Inflammatory macrophage treated with lipopolysaccharide for 4 hours (primary cell): ENCODE measurements around the gene ASIC4.
A peak's percentile ranks its signal among the peaks of the same experiment; 100 is the strongest.

ENCODE experiments used
- DNase-seq: peaks from one replicate; pipeline ENCODE4 v3.0.0-alpha.2; 2020

Gene ASIC4, protein sequence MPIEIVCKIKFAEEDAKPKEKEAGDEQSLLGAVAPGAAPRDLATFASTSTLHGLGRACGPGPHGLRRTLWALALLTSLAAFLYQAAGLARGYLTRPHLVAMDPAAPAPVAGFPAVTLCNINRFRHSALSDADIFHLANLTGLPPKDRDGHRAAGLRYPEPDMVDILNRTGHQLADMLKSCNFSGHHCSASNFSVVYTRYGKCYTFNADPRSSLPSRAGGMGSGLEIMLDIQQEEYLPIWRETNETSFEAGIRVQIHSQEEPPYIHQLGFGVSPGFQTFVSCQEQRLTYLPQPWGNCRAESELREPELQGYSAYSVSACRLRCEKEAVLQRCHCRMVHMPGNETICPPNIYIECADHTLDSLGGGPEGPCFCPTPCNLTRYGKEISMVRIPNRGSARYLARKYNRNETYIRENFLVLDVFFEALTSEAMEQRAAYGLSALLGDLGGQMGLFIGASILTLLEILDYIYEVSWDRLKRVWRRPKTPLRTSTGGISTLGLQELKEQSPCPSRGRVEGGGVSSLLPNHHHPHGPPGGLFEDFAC

GRCh38 chr2:219514196-219514761 is at the start of gene ASIC4:
Gene ASIC4, plus strand, starts transcription at chr2:219514482. Its CDS starts 243 bp downstream, at chr2:219514725.
- DNase-seq: no peak

DNA sequence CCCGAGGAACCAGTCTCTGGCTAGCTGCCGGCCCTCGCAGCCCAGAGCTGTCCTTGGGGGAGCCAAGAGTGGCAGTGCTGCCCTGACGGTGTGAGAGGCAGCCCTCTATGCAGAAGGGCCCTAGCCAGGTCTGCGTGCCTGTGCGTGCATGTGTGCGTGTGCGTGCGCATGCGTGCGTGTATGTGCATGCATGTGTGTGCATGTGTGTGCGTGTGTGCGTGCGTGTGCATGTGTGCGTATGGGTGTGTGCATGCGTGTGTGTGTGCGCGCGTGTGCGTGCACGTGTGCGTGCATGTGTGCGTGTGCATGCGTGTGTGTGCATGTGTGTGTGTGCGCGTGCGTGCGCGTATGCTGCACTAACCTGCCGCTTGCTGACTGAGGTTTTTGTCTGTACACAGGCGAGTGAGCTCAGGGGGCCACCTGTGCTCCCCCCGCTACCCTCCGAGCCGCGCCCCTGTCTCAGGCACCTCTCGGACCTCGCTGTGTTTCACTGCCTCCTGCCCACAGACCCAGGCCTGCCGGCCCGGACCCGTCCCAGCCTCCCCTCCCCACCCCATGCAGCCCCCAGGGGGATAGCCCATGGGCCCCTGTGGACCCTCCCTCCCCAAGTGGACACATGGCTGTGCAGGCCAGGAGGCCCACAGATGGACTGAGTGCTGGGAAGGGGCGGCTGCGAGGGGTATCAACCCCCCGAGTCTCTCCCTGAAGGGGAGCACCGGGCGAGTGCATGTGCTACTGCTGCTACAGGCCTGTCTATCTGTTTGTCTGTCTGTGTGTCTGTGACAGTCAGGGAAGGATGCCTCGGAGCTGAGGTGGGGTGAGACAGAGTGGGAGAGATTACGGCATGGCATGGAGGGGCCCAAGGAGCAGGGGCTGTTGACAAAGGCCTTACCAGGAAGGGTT is 48.4 kb upstream of the ASIC4 start:
- DNase-seq: no peak

DNA sequence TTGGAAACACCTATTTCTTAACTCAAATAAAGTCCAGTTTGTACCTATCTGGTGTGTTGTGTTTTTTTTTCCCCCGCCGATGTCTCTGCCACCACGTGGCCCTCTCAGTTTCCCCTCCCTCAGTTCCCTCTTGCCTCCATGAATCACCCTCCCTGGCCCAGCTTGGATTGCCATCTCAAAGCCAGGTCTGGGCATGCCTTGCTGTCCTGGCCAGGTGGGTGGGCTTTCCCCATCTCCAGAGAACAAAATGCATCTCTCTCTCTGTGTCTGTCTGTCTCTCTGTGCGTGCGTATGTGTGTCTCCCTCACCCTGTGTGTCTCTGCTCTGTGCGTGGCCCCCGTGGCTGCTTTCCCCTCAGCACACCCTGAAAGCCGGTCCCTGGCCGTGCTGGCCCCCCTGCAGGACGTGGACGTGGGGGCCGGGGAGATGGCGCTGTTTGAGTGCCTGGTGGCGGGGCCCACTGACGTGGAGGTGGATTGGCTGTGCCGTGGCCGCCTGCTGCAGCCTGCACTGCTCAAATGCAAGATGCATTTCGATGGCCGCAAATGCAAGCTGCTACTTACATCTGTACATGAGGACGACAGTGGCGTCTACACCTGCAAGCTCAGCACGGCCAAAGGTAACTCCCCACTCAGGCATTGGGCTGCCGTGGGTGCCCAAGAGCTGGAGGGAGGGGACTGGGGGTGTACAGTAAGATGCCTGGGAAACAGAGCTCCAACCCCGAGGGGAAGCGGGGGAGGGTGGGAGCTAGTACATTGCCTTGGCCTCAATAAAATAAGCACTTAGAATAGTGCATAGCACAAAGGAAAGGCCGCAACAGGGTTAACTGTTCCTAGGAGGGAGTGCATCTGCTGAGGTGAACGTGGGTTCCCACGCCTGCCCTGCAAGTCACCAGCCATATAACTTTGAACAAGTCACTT is 47.2 kb upstream of the ASIC4 start:
- no peak for DNase-seq

GRCh38 chr2:219467736-219468075 is 46.6 kb upstream of the ASIC4 start:
- DNase-seq: no peak

DNA sequence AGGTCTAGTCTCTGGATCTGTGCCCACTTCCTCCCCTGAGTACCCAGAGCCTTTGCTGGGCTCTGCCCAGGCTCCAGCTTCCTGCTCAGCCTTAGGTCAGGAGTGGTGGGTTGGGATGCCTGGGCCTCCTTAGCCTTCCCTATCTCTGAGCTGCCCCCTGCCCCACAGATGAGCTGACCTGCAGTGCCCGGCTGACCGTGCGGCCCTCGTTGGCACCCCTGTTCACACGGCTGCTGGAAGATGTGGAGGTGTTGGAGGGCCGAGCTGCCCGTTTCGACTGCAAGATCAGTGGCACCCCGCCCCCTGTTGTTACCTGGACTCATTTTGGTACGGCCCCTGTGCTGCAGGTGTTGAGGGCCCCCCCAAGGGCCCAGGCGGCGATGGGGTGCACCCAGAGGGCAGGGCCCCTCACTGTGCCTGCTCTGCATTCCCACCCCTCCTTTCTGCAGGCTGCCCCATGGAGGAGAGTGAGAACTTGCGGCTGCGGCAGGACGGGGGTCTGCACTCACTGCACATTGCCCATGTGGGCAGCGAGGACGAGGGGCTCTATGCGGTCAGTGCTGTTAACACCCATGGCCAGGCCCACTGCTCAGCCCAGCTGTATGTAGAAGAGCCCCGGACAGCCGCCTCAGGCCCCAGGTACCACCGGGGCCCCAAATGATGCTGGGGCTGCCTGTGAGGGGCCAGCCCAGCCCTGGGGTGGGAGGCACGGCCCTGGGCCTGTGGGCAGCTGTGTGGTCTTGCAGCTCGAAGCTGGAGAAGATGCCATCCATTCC is 45.7 kb upstream of the ASIC4 start:
- DNase-seq: no peak

DNA sequence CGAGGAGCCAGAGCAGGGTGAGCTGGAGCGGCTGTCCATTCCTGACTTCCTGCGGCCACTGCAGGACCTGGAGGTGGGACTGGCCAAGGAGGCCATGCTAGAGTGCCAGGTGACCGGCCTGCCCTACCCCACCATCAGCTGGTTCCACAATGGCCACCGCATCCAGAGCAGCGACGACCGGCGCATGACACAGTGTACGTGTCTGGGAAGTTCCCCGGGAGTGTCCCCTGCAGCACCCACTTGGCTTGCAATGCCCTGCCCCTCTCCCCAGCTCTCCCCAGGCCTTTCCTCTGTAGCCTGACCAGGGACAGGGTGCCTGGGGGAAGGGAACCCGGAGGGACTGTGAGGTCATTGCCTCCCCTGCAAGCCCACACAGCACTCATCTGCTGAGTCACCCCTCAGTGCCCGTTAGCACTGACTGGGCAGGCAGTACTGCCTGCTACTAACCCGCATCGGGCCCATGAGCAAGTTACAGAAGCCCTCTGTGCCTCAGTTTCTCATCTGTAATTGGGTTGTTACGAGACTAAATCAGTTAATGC is 45.0 kb upstream of the ASIC4 start:
- peak; percentile 60 for DNase-seq

DNA sequence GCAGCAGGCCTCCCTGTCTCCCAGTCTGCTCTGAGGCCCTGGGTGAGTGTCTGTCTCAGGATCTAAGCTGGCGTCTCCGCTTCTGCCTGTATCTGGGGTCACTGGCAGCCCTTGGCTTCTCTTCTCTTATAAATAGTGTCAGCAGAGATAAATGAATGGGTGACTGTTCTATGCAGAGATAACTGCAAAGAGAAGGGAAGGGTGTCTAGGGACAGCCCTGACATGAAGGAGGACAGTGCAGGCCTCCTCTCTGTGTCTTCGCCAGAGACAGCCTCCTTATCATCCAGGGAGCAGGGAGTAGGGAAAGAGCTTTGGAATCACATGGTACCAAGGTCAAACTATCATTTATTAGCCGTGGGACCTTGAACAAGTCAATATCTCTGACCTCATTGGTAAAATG is 43.9 kb upstream of the ASIC4 start:
- DNase-seq: no peak

- DNase-seq: no peak
Observed at GRCh38 chr2:219471476-219472371, 42.6 kb upstream of the ASIC4 start.

- no peak for DNase-seq
Observed at GRCh38 chr2:219472629-219473187, 41.6 kb upstream of the ASIC4 start.

- DNase-seq: no peak
Observed at GRCh38 chr2:219473511-219473910, 40.8 kb upstream of the ASIC4 start.

GRCh38 chr2:219474285-219475060 is 39.8 kb upstream of the ASIC4 start:
- DNase-seq: no peak

DNA sequence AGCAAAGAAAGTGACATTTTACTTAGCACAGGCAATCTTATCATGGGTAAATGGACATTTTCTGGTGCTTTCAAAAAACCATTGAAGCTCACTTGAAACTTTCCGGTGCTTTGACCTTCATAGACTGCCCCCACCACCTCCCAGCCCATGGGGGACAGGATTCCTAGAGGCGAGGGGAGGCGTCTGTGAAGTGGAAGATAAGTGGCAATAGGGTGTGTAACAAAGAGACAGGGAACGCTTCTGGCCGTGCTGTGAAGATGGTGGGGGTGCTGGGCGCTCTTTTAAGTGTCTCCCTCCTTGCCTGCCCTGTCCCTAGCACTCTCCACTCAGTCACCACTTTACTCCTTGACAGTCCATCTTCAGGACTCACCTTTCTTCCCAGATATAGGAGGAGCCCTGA is 39.0 kb upstream of the ASIC4 start:
- DNase-seq: no peak

DNA sequence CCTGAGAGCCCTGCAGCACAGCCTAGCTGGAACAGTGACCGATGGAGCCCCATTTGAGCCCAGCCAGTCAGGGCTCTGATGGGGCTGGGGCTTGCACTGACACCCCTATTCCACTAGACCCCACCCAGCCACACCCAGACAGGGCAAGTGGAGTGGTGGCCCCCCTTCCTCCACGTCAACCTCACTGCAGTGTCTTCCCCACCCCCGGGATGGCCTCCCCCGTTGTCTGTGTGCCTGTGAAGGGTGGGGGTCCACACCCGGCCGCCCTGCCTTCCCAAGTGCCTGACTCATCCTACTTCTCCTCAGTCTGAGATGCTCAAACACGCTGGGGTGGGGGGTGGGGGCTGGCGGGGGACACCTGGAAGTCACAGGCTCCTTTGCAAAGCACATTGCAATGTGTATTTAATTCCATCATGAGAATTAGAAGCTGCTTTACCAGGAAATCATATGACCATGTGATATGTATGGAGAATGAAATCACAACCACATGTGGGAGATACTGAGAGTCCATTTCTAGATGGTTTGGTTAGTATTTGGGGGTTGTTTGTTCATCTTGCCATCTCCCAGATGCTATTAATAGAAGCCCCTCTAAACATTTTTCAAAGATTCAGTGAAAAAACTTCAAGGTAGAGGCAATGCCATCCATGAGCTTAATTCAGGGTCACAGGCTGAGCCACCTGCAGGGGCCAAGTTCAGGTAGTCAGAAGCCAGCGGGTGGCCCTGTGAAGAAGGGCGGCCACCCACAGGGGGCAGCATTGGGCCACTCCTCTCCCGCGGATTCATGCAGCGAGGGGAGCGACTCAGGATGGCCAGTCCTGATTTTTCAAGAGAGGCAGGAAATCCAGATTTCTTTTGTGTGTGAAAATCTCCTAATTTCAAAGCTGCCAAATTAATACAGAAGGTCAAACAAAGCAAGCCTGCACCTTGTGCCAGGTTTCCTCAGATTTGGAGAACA is 38.3 kb upstream of the ASIC4 start:
- peak; percentile 53 for DNase-seq

GRCh38 chr2:219476652-219477151 is 37.6 kb upstream of the ASIC4 start:
- DNase-seq: no peak

- no peak for DNase-seq
Observed at GRCh38 chr2:219477179-219477578, 37.1 kb upstream of the ASIC4 start.

GRCh38 chr2:219477815-219478214 is 36.5 kb upstream of the ASIC4 start:
- no peak for DNase-seq

GRCh38 chr2:219478916-219479315 is 35.4 kb upstream of the ASIC4 start:
- DNase-seq: no peak

- no peak for DNase-seq
Observed at GRCh38 chr2:219480004-219480403, 34.3 kb upstream of the ASIC4 start.
